Ovary (tissue), 9 donors: ENCODE measurements around the gene CFI. TPM values are rescaled to one million over a fixed set of nuclear protein-coding genes. Genes with fewer than 3 reads are reported as not detected.
"Not testable (repeated sequence)": the region's sequence is repeated elsewhere in the genome, so short reads cannot be mapped to it uniquely, and the experiment has no call there.

Experiments
- DNase-seq, 5 donors: peaks; one replicate each; pipeline ENCODE4 v3.0.0-alpha.2; 2019 to 2020
- H3K27ac ChIP-seq, 2 donors: fragments of 200-600 bp; one replicate each; pipeline versions ENCODE4 v1.5.1 to v1.8.0; 2019 to 2022
- H3K27me3 ChIP-seq: fragments of 200-600 bp; one replicate; pipeline ENCODE4 v1.8.0; 2022
- H3K36me3 ChIP-seq: fragments of 200-600 bp; sonication (generic); one replicate; pipeline ENCODE4 v1.5.1; 2019
- H3K4me1 ChIP-seq: one replicate; pipeline ENCODE4 v1.8.1; 2013; ENCODE audit warnings: mild to moderate bottlenecking, moderate library complexity; ENCODE audit not compliant: insufficient read depth
- H3K4me3 ChIP-seq: fragments of 200-600 bp; sonication (generic); one replicate; pipeline ENCODE4 v1.5.1; 2017
- H3K9me3 ChIP-seq, 2 donors: fragments of 200-600 bp in 1 of 2; sonication (generic) in 1 of 2; one replicate each; pipeline versions ENCODE4 v1.5.1 to v1.8.1; 2013 to 2019; ENCODE audit warnings: mild to moderate bottlenecking in 1 of 2, moderate library complexity in 1 of 2
- EP300 ChIP-seq: sonication (generic); formaldehyde crosslinking; IDR thresholded peaks from one replicate; pipeline ENCODE4 v1.6.1; 2017; ENCODE audit warnings: antibody characterized with exemption
- POLR2A ChIP-seq: fragments of 450-650 bp; IDR thresholded peaks from one replicate; pipeline ENCODE4 v1.6.1; 2017; ENCODE audit warnings: antibody characterized with exemption, mild to moderate bottlenecking, moderate library complexity
- WGBS, 3 donors: extraction: QIAGEN DNeasy Blood & Tissue Kit in 1 of 3; methylation state at CpG; one replicate each; pipeline versions ENCODE4 v1.1.5 to v1.1.7; 2013 to 2017; 5-methylcytosine and 5-hydroxymethylcytosine counted together
- intact Hi-C, 4 donors: fragments of 100-400 bp; cut with DNase I; formaldehyde crosslinking; loops; one replicate each; pipeline versions ENCODE4 v1.11.0 to v1.15.1; 2022 to 2023
- polyA plus RNA-seq, 2 donors: library from polyadenylated mRNA; stranded (reverse); fragments of 200-250 nt in 1 of 2; fragments of 350-450 nt in 1 of 2; fragmentation: Illumina TruSeq in 1 of 2; extraction: RNeasy Lipid Tissue Mini Kit (QIAGEN cat#74804) in 1 of 2; gene quantifications; one replicate each; pipeline ENCODE4 v1.2.3, GENCODE V29; 2013 to 2014
- total RNA-seq, 7 donors: library from RNA; depleted of rRNA in 2 of 7; stranded (reverse); fragments of >200 nt in 2 of 7; fragmentation: NEBNext Ultra II Directional in 3 of 7; extraction: Animal tissue kit (Norgen Biotek cat#: 25700) in 3 of 7; gene quantifications; one replicate each; pipeline versions ENCODE4 v1.1.0 to v1.2.4, GENCODE V29; 2016 to 2023
- TF ChIP-seq, protein P1 (sequence below), 3 donors: fragments of 450-650 bp in 2 of 3; fragments of 200-600 bp in 1 of 3; IDR thresholded peaks; one replicate each; pipeline versions ENCODE4 v1.5.1 to v1.8.0; 2016 to 2022; ENCODE audit warnings: antibody characterized with exemption in 3 of 3, mild to moderate bottlenecking in 1 of 3
- donor health status: DM: no; HTN: no; CAD: no; lungs with moderate emphysema.
- donor health status: DM: no; HTN: no; CAD: no.
- donor health status: Bipolar disorder and iron deficiency.
- donor health status: DM: yes; HTN: yes; CAD: no.
- donor health status: DM: no; HTN: no; CAD: no.
- donor health status: DM: yes; HTN: yes; CAD: no.

CFI gene
- total and polyA plus RNA-seq, 9 donors: 13.1 to 112 (median 38.2) TPM

DNA sequence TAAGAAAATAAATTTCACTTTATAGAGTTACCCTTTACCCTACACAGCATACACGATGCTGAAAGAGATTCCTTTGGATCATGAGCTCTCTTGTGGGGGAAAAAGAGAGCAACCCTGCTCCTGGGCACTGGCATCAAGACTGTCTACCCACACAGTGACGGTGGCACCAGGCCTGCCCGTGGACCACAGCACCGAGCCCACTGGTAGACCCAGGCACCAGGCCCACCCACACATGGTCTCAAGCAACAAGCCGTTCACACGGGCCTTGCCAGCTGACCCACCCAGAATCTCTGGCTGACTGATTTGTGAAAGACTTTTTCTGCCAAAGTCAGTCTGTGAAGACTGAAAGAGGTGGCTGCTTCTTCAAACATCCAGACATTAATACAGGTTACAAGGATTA is 6.7 kb downstream of the CFI start:
- Histone ChIP-seq H3K9me3 (peaks cover 0 to 3% of the 10 kb centered on the region in 2 donors), H3K4me3 (no peak overlapping the region), H3K36me3 (no peaks in the 10 kb centered on the region), H3K27me3 (no peaks in the 10 kb centered on the region), H3K27ac (no peak overlapping the region), H3K4me1 (no peaks in the 10 kb centered on the region)
- 92 to 96% (median 95%) methylated on average over 6 of the region's 6 CpGs for WGBS, 3 donors
- intact Hi-C loops: no loop called here
- no peak for TF ChIP-seq EP300
- no peak for TF ChIP-seq POLR2A
- TF ChIP-seq, protein P1, sequence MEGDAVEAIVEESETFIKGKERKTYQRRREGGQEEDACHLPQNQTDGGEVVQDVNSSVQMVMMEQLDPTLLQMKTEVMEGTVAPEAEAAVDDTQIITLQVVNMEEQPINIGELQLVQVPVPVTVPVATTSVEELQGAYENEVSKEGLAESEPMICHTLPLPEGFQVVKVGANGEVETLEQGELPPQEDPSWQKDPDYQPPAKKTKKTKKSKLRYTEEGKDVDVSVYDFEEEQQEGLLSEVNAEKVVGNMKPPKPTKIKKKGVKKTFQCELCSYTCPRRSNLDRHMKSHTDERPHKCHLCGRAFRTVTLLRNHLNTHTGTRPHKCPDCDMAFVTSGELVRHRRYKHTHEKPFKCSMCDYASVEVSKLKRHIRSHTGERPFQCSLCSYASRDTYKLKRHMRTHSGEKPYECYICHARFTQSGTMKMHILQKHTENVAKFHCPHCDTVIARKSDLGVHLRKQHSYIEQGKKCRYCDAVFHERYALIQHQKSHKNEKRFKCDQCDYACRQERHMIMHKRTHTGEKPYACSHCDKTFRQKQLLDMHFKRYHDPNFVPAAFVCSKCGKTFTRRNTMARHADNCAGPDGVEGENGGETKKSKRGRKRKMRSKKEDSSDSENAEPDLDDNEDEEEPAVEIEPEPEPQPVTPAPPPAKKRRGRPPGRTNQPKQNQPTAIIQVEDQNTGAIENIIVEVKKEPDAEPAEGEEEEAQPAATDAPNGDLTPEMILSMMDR (IDR thresholded peaks at IDR 0.05): no peak
- DNase-seq: no peak

DNA sequence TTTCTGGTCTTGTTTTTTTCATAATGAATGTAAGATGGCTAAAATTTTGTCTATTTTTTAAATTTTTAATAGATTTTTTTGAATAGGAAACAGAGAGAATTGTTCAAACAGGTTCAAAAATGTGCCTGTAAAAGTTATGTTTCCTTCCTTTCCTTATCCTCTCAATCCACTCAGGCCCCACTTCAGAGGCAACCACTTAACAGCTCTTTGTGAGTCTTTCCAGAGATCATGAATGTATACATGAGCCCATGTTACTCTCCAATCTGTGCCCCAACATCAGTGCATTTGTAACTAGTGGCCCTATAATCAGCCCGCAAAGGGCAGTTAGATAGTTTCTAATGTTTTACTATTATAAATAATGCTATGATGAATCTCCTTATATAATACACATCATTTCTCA is 14.0 kb downstream of the CFI start:
- 96 to 98% (median 96%) methylated on average over 1 of the region's 1 CpG for WGBS, 3 donors
- Histone ChIP-seq H3K27ac (no peak overlapping the region), H3K36me3 (no peaks in the 10 kb centered on the region), H3K9me3 (no peaks in the 10 kb centered on the region), H3K27me3 (no peaks in the 10 kb centered on the region), H3K4me1 (no peaks in the 10 kb centered on the region), H3K4me3 (no peak overlapping the region)
- TF ChIP-seq POLR2A (no peak), EP300 (no peak)
- TF ChIP-seq, protein P1 (IDR thresholded peaks at IDR 0.05): no peak
- intact Hi-C loops: no loop called here
- DNase-seq: no peak

DNA sequence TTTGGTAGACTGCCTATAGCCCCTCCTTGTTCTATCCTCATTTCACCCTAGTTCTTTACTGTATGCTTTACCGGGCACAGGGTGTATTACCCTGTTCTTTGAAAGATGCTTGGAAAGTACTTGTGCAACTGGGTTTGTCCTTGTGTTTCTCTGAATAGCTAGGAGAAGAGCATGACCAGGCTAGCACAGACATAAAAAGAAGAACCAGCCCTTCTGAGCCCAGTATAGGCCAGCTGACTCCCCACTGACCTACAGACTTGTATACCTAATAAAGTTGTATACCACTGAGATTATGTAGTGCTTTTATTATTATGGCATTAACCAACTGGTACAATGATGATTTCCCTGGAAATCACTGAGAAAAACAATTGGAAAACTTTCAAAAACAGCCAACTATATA is 15.0 kb downstream of the CFI start:
- H3K36me3 ChIP-seq: no peaks in the 10 kb centered on the region
- no peak overlapping the region for H3K27ac ChIP-seq
- no peaks in the 10 kb centered on the region for H3K9me3 ChIP-seq
- 90 to 98% (median 97%) methylated on average over 1 of the region's 1 CpG for WGBS, 3 donors
- H3K4me1 ChIP-seq: no peaks in the 10 kb centered on the region
- DNase-seq: no peak
- no peak for TF ChIP-seq EP300
- TF ChIP-seq, protein P1 (IDR thresholded peaks at IDR 0.05): no peak
- no peak for TF ChIP-seq POLR2A
- intact Hi-C loops: no loop called here
- H3K4me3 ChIP-seq: no peak overlapping the region
- H3K27me3 ChIP-seq: no peaks in the 10 kb centered on the region

DNA sequence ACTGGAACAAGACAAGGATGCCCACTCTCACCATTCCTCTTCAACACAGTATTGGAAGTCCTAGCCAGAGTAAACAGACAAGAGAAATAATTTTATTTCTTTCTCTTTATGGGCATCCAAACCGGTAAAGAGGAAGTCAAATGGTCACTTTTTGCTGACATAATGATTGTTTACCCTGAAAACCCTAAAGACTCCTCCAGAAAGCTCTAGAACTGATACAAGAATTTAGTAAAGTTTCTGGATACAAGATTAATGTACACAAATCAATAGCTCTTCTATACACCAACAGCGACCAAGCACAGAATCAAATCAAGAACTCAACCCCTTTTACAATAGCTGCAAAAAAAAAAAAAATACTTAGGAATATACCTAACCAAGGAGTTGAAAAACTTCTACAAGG is 19.7 kb downstream of the CFI start:
- intact Hi-C loops, H3K36me3 ChIP-seq, H3K9me3 ChIP-seq, H3K27ac ChIP-seq, DNase-seq, H3K4me1 ChIP-seq, H3K27me3 ChIP-seq, H3K4me3 ChIP-seq: not testable (repeated sequence)
- 95 to 96% (median 96%) methylated on average over 2 of the region's 2 CpGs for WGBS, 3 donors

DNA sequence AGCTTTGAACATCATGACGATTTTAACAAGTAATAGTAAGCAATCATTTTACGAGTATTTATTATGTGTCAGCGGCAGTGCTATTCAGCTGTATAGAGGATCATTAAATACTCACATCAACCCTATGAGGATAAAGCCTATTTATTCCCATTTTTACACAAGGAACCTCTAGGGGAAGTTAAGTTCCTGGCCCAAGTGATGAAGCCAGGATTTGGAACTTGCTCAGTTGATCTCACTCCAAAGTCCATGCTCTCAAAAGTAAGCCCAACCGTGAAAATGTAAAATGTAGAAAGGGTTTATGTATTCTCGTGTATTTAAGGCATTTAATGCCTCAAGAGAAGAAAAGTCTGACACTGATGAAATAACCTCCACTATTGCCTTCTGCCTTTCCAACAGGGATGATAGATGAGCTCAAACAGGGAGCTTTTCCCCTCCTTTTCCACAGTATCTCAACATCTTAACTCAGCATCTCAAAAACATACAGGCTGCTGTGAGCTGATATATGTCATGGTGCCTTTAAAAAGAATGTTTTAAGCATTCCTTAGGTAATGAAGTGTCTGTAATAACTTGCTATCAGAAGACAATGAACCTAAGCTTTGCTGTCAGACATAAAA is 36.9 kb downstream of the CFI start:
- H3K36me3 ChIP-seq: no peaks in the 10 kb centered on the region
- intact Hi-C loops: no loop called here
- TF ChIP-seq POLR2A: no peak
- TF ChIP-seq, protein P1 (IDR thresholded peaks at IDR 0.05): no peak
- TF ChIP-seq EP300: no peak
- H3K4me3 ChIP-seq: no peak overlapping the region
- no peaks in the 10 kb centered on the region for H3K27me3 ChIP-seq
- H3K9me3 ChIP-seq: no peaks in the 10 kb centered on the region
- 21 to 35% (median 23%) methylated on average over 5 of the region's 5 CpGs for WGBS, 3 donors
- peaks cover 2% of the 10 kb centered on the region for H3K4me1 ChIP-seq
- DNase-seq: no peak
- no peak overlapping the region for H3K27ac ChIP-seq
